Peyer's patch (tissue), 4 donors: ENCODE data around the gene ZNF618.

ENCODE experiments used
- POLR2A ChIP-seq, 2 donors: fragments of 450-650 bp; IDR thresholded peaks; one replicate each; pipeline ENCODE4 v1.5.1; 2017; ENCODE audit warnings: antibody characterized with exemption in 2 of 2, mild to moderate bottlenecking in 2 of 2, moderate library complexity in 2 of 2
- TF ChIP-seq, protein P1 (sequence below), 6 experiments: fragments of 450-650 bp in 4 of 6; fragments of 200-600 bp in 2 of 6; sonication (generic) in 1 of 6; IDR thresholded peaks; one replicate each; pipeline ENCODE4 v1.5.1; 2017 to 2019; ENCODE audit warnings: antibody characterized with exemption in 6 of 6, mild to moderate bottlenecking in 3 of 6, moderate library complexity in 1 of 6

DNA sequence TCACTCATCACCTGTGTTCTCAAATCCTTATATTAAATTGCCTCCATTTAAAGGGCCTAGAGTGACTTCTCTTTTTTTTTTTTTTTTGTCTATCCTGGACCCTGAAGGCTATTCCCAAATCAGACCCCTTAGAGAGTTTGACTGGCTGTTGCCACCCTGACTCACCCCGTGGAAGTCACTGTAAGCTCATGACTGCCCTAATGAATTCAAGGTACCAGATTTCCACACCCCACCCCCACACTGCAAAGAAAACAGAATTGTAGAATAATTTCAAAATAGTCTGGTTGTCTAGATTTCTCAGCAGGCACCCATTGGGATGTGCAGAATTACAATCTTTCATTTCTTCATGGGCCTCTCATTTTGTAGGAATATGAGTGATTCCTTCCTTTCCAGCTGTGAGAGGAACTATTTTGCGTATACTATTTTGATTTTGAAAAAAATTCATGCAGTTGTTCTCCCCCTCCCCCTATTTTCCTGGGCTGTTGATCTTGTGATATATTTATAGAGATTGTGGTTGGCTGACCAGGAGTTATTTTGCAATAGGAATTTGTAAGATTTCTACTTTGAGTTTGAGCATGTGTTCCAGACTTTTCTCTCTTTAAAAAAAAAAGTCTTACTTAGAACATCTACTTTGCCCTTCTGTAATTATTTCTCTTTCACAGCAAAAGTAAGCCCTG, 79.1 kb downstream of the ZNF618 start:
- TF ChIP-seq, protein P1, sequence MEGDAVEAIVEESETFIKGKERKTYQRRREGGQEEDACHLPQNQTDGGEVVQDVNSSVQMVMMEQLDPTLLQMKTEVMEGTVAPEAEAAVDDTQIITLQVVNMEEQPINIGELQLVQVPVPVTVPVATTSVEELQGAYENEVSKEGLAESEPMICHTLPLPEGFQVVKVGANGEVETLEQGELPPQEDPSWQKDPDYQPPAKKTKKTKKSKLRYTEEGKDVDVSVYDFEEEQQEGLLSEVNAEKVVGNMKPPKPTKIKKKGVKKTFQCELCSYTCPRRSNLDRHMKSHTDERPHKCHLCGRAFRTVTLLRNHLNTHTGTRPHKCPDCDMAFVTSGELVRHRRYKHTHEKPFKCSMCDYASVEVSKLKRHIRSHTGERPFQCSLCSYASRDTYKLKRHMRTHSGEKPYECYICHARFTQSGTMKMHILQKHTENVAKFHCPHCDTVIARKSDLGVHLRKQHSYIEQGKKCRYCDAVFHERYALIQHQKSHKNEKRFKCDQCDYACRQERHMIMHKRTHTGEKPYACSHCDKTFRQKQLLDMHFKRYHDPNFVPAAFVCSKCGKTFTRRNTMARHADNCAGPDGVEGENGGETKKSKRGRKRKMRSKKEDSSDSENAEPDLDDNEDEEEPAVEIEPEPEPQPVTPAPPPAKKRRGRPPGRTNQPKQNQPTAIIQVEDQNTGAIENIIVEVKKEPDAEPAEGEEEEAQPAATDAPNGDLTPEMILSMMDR (IDR thresholded peaks at IDR 0.05) = no peak
- TF ChIP-seq POLR2A (IDR thresholded peaks at IDR 0.05) = no peak
